Ammon's horn (tissue), 1 donor: ENCODE measurements around the gene ANKRD22.
"Not testable (repeated sequence)": the region's sequence is repeated elsewhere in the genome, so short reads cannot be mapped to it uniquely, and the experiment has no call there.

Source experiments
- DNase-seq: peaks from one replicate; pipeline ENCODE4 v3.0.0-alpha.2; 2016; ENCODE audit warnings: low spot score

ANKRD22 gene

DNA sequence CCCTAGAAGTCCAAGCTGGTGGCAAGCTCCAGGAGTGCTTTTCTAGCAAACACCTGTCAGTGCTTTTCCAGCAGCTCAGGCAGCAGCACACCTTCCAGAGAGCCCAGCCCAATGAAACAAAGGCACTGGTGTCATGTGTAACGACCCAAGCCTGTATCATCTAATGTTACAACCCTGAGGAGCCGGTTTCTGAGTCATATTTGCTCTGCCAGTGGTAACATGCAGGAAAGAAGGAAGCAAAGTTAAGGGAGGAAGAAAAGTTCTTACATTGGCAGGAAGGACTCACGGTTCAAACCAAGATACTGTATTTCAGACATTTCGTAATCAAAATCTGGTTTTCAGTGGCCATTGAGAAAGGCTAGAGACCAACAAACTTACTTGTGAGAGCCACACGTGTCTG, at the start of gene ANKRD22:
Gene ANKRD22, minus strand, starts transcription at position 139 of the 400 bp plus-strand sequence. CDS start 237 bp downstream, outside the sequence.
- no peak for DNase-seq

- DNase-seq = no peak
Observed at GRCh38 chr10:88899886-88900285, 48.2 kb upstream of the ANKRD22 start.

DNA sequence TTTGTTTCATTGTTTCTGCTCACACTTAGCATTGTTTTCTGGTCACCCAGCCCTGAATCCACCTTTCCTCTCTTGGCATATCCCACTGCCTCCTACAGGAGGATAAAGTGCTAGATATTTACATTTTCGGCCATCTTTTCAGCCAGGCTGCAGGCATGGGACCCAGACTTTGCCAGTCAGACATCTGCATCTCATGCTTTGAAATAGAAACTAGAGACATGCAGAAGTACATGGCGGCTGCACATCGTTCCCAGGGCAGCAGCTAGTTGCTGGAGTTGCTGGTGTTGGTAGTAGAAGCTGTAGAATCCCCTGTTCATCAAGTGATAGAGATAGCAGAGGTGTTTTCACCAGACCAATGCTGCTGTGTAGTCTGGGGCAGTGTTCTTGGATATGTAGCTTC, 47.1 kb upstream of the ANKRD22 start:
- DNase-seq = no peak

DNA sequence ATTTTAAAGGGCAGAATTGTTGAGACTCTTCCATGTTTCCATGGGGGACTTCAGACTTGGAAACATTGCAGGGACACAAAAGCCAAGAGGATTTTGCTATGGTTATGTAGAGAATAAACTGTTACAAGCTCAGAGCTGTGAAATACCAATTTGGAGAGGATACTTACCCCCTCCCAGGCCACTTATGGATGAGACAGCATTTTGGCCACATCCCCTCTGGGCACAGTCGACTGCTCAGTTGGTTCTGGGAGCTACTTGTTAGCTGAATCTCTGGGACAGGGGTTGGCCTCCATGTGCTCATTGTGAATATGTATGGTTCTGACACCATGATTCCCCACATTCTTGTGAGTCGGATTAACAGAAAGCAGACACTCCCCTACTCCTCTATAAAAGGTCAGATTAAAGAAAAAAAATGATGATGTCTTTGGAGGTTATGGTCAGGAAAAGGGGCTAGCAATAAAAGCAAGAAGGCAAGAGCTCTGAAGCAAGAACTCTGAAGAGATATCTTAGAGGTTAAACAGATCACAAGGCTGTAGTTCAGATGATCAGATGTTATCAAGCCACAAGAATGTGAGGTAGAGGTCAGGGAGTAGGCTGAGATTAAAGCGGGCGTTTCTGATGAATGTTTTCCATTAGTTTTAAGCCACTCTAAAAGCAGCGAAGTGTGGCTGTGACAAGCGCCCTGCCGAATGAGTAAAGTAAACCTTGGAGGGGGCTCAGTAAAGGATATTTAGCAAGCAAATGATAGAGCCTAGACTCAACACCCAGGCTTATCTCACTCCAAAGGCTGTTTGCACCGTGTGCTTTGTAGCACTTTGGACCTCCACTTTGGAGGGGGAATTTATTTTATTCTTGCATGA, 45.6 kb upstream of the ANKRD22 start:
- no peak for DNase-seq

GRCh38 chr10:88896372-88896993, 44.8 kb upstream of the ANKRD22 start:
- no peak for DNase-seq

- no peak for DNase-seq
Observed at GRCh38 chr10:88895250-88895649, 43.6 kb upstream of the ANKRD22 start.

GRCh38 chr10:88893611-88894010, 42.0 kb upstream of the ANKRD22 start:
- DNase-seq = no peak

DNA sequence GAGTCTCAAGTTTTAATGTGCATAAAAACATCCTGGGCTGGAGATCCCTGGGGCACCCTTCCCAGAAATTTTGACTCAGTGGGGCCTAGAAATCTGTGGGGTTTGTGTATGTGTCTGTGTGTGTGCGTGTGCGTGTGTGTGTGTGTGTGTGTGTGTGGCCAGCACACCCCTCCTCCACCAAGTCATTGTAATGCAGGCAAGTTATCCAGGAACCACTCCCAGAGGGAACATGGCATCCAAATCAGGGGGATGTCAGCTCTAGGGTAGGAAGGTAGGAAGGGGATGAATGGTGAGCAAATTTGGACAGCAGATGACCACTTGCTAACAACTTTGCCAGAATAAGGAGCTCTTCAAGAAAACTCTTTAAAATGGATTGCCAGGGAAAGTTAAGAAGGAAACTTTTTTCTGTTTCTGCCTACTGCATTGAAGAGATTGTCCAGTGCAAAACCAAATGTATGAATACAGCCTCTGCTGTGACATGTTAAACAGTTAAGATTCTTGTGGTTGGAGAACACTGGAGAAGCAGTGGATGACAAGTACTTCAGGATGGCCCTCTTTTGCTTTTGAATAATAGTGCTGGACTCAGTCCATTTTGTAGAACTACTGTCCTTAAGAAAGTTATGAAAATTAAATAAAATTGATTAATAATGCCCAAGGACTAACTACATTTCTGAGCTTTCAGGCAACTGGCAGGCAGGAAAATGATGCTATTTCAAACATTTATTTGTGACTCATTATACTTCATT, 40.8 kb upstream of the ANKRD22 start:
- DNase-seq = no peak

- no peak for DNase-seq
Observed at GRCh38 chr10:88890681-88891381, 39.2 kb upstream of the ANKRD22 start.

DNA sequence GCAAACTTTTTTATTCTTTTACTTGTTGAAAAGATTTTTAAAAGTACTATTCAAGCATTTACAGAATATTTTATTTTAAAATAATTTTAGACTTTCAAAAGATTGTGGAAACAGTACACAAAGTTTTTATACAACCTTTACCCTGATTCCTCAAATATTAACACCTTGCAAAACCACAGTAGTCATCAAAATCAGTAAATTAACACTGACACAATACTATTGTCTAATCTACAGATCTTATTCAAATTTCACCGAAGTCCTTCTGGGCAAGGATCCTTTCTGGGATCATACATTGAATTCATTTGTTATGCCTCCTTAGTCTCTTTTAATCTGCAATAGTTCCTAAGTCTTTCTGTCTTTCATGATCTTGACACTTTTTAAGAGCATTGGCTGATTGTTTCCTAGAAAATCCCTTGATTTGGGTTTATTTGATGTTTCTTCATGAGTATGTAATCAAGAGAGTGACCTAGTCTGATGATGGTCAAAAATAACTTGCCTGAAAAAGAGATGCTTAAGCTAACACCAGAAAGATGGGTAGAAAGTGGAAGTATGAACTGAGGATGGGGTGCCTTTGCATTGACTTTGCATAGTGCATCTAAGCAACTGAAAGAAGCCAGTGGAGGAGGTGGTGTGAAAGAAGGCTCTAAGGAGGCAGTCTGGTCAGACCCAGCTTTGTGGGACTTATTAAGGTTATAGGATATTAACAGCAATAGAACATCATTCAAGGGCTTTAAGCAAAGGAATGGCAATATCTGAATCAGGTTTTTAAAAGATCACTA, 38.1 kb upstream of the ANKRD22 start:
- DNase-seq = no peak

GRCh38 chr10:88888810-88889445, 37.3 kb upstream of the ANKRD22 start:
- DNase-seq = no peak

DNA sequence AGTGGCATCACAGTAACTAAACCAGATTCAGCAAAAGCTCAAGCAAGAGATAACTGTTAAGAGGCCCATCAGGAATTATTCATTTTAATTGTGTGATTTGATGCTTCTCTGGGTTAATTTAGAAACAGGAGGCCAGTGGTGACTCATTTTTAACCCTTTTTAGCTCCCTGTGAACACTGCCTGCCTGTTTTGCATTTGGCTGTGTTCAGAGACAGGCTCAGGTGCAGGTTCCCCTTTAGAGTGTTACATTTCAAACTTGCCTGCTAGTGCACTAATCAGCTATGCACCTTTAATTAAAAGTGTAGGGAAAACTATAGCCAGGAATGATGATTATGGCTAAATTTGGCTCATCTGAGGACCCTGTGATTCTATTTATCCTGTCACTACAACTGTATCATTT, 34.9 kb upstream of the ANKRD22 start:
- no peak for DNase-seq

DNA sequence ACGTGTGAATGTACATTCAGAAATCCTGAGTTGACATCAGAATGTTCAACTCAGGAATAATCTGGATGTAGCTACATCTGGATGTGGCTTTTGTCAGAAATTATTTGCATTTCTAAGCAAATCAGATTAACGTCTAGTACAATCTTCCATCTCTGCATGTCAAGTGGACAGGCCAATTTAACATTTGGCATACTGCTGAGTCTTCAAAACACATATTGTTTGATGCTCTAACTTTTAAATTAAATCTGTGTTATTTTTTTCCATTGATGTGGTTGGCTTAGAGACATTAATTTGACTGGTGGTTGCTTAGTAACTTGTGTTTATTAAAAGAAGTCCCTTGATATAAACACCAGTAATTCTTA, 31.8 kb upstream of the ANKRD22 start:
- no peak for DNase-seq

- DNase-seq = not testable (repeated sequence)
Observed at GRCh38 chr10:88882646-88883447, 31.2 kb upstream of the ANKRD22 start.

- no peak for DNase-seq
Observed at GRCh38 chr10:88881922-88882645, 30.4 kb upstream of the ANKRD22 start.

- DNase-seq = no peak
Observed at GRCh38 chr10:88881320-88881719, 29.7 kb upstream of the ANKRD22 start.

DNA sequence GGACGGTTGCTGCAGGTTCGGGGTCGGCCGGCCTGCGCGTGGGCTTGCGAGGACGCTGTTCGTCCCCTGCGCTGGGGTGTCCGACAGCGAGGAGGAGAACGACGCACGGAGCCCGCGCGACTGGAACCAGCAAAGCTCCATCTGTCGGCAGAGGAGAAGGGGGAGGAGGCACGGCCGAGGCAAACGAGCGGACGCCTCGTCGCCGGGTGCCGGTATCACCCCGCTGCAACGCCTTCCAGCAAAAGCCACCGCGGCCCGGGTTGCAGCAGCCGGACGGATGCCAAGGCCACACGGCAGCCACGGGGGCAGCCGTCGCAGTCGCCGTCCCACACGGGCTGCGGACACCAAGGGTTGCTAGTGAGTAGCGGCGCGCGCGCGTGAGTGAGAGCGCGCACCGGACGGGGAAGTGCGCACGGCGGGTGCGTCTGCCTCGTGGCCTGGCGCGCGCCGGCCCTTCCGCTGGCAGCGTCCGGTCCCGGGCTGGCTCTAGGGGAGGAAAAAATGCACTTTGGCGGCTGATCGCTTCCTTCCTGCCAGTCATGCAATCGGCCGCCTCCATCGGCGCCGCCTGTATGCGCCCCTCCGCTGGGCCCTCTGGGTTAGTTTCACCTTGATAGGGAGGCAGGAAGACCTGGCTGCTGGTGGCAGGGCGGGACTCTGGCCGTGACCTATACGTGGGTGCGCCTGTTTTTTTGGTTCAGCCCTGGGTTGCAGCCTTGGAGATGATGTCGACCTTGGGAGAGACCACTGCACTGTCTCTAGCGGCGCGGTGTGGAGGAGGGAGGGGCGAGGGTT, 28.8 kb upstream of the ANKRD22 start:
- DNase-seq = peak; percentile 81

DNA sequence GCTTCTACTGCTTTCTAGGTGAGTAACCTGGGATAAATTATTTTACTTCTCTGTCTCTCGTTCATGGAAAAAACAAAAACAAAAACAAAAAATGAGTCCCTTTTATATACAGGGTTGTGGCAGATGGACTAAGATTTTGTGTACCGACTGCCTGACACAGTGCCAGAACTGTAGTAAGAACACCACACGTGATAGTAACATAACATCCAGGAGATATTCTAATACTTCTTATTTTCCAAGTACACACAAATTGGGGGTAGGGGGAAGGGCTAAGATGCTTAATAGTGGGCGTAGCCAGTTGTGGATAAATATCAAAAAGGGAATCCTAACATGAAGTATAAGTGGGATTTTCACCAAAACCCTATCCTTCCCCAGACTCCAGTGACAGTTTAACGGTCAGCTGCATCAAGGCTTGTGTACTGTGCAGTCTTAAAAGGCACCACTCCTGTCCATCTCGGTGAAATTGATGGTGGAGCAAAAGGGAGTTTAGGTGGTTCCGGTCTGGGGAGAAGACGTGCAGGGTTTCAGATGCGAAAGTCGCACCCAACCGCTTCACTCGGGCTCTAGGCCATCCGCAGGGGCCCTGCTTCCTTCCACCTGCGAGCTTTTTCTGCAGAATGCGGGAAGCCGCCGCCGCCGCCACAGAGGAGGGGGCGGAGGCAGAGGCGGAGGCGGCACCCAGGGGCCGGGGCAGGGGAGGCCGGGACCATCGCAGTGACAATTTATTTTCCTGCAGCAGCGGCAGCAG, 28.1 kb upstream of the ANKRD22 start, which contains the start of gene STAMBPL1:
Gene STAMBPL1, plus strand, starts transcription at position 712 of the 748 bp plus-strand sequence. CDS start 21,464 bp downstream, outside the sequence.
- DNase-seq = no peak
